HG02973 (cell line): ENCODE results near the gene MAB21L1.

Source experiments
- ATAC-seq: cut with Tn5 transposase; IDR thresholded peaks from one replicate; pipeline ENCODE4 v1.9.1; 2021; ENCODE audit warnings: moderate library complexity; ENCODE audit not compliant: unreplicated experiment

Gene MAB21L1

GRCh38 chr13:35449821-35450220, 26.7 kb downstream of the MAB21L1 start:
- no peak for ATAC-seq

DNA sequence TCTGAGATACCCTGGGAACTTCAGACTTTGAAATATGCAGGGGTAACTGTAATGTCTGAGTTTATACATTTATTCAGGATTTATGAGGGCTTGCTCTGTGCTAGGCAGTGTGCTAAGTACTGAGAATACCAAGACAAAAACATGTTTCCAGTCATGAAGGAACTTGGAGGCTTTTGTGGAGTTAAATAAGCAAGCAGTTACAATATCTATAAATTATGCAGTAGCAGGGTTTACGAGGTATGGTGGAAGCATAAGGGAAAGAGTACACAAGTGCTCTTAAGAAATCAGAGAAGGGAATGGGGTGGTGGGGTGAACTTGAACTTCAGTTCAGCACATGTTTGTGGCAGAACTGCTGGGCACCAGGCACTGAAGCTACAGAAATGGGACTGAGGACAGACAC, 28.0 kb downstream of the MAB21L1 start:
- ATAC-seq = no peak
